Measurements from ENCODE around the gene NEURL4.

The NEURL4 gene

GRCh38 chr17:7311110-7311705 lies 17.9 kb downstream of the NEURL4 start:
- DNase-seq (ENCODE audit: extremely low read depth, low read depth) = no peak
- TF ChIP-seq CTCF (IDR thresholded peaks at IDR 0.05; ENCODE audit: low read depth, low read length) = no peak

- no peak for DNase-seq (ENCODE audit: extremely low read depth, low read depth)
- no peak for TF ChIP-seq CTCF (IDR thresholded peaks at IDR 0.05; ENCODE audit: low read depth, low read length)
Measured at GRCh38 chr17:7309628-7310027, 19.5 kb downstream of the NEURL4 start.

- no peak for TF ChIP-seq CTCF (IDR thresholded peaks at IDR 0.05; ENCODE audit: low read depth, low read length)
- no peak for DNase-seq (ENCODE audit: extremely low read depth, low read depth)
Measured at GRCh38 chr17:7308625-7309433, 20.3 kb downstream of the NEURL4 start.

- no peak for DNase-seq (ENCODE audit: extremely low read depth, low read depth)
- TF ChIP-seq CTCF (IDR thresholded peaks at IDR 0.05; ENCODE audit: low read depth, low read length) = no peak
Measured at GRCh38 chr17:7307686-7308624, 21.2 kb downstream of the NEURL4 start.

- no peak for TF ChIP-seq CTCF (IDR thresholded peaks at IDR 0.05; ENCODE audit: low read depth, low read length)
Measured at GRCh38 chr17:7306911-7307685, 22.0 kb downstream of the NEURL4 start, which contains the start of gene EIF5A. EIF5A (plus strand) TSS chr17:7307628; CDS start chr17:7309636, 2,008 bp downstream.

GRCh38 chr17:7304179-7304578 lies 25.0 kb downstream of the NEURL4 start:
- no peak for DNase-seq (ENCODE audit: extremely low read depth, low read depth)
- TF ChIP-seq CTCF (IDR thresholded peaks at IDR 0.05; ENCODE audit: low read depth, low read length) = no peak

More at GRCh38 chr17:7306911-7307685, 22.0 kb downstream of the NEURL4 start, which contains the start of gene EIF5A:
- DNase-seq (ENCODE audit: extremely low read depth, low read depth) = peak; percentile 100

All from AG09319 (cell line).